Type B pancreatic cell (in vitro differentiated cells): Measurements from ENCODE around the gene EEA1. TPM values are rescaled to one million over a fixed set of nuclear protein-coding genes. Genes with fewer than 3 reads are reported as not detected.

Experiments
- DNase-seq: peaks from one replicate; pipeline ENCODE4 v3.0.0; 2021; ENCODE audit warnings: mixed read lengths; ENCODE audit not compliant: unreplicated experiment; ENCODE audit errors: extremely low spot score
- H3K27ac Mint-ChIP-seq: 2 replicates; pipeline ENCODE4 v1.8.0; 2021; ENCODE audit warnings: mild to moderate bottlenecking, mixed read lengths
- H3K27me3 Mint-ChIP-seq: 2 replicates; pipeline ENCODE4 v1.8.0; 2021; ENCODE audit warnings: mixed read lengths
- H3K36me3 Mint-ChIP-seq: 2 replicates; pipeline ENCODE4 v1.8.0; 2021; ENCODE audit warnings: mixed read lengths
- H3K4me1 Mint-ChIP-seq: one replicate; pipeline ENCODE4 v1.8.0; 2021; ENCODE audit warnings: mixed read lengths; ENCODE audit not compliant: unreplicated experiment
- H3K4me3 Mint-ChIP-seq: 2 replicates; pipeline ENCODE4 v1.8.0; 2021; ENCODE audit warnings: mild to moderate bottlenecking, mixed read lengths
- H3K9me3 Mint-ChIP-seq: 2 replicates; pipeline ENCODE4 v1.8.0; 2021; ENCODE audit warnings: mixed read lengths
- total RNA-seq: library from RNA; stranded (reverse); gene quantifications from 2 replicates; pipeline ENCODE4 v1.2.1, GENCODE V29; 2021; ENCODE audit warnings: low replicate concordance
- TF ChIP-seq, protein P1 (sequence below): fragments of 200-600 bp; sonication (generic); conservative IDR thresholded peaks from 2 replicates; pipeline ENCODE4 v1.5.0; 2021; ENCODE audit warnings: antibody characterized with exemption, mild to moderate bottlenecking

EEA1 gene
- total RNA-seq, 1 donor from 2014 or later: 24.6 TPM

DNA sequence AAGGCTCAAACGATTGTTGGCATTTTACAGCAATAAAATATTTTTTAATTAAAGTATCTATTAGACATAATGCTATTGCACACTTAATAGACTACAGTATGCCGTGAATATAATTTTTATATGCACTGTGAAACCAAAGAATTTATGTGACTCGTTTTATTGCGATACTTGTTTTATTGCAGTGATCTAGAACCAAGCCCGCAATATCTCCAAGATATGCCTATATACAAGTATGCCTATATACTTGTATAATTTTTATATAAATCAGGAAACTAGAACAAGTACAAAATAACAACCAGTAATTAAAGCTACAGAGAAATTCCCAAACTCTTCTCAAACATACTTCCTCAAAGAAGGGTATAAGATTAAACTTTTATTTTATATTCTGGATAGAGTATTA lies 31.3 kb downstream of the EEA1 start:
- Mint-ChIP-seq H3K27ac (no peak overlapping the region), H3K9me3 (peaks cover 4% of the 10 kb centered on the region), H3K4me1 (no peaks in the 10 kb centered on the region), H3K27me3 (no peaks in the 10 kb centered on the region), H3K4me3 (no peak overlapping the region), H3K36me3 (peaks cover 15% of the 10 kb centered on the region)
- TF ChIP-seq, protein P1, sequence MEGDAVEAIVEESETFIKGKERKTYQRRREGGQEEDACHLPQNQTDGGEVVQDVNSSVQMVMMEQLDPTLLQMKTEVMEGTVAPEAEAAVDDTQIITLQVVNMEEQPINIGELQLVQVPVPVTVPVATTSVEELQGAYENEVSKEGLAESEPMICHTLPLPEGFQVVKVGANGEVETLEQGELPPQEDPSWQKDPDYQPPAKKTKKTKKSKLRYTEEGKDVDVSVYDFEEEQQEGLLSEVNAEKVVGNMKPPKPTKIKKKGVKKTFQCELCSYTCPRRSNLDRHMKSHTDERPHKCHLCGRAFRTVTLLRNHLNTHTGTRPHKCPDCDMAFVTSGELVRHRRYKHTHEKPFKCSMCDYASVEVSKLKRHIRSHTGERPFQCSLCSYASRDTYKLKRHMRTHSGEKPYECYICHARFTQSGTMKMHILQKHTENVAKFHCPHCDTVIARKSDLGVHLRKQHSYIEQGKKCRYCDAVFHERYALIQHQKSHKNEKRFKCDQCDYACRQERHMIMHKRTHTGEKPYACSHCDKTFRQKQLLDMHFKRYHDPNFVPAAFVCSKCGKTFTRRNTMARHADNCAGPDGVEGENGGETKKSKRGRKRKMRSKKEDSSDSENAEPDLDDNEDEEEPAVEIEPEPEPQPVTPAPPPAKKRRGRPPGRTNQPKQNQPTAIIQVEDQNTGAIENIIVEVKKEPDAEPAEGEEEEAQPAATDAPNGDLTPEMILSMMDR: no peak
- no peak for DNase-seq

DNA sequence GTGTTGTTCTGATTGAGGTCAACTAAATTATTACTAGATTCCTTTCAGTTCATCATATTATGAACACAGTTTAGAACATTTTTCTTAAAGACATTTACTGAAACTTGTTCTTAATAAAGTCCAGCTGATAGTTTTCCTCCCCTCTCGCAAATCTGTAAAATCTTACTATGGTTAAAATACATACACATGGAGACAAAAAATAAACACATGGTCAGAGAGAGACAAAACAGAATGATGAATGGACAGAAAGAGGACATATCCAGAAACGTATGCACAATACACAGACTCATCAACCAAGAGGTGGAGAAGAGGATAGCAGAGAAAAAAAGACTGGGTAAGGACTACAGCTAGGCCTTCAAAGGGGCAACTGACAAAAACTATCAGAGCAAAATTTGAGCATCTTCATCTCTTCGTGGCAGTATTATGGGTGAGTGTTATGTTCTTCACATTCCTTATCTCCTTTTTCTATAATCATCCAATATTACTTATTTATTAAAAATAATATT lies 38.4 kb downstream of the EEA1 start:
- Mint-ChIP-seq H3K27me3 (no peaks in the 10 kb centered on the region), H3K36me3 (peaks cover 22% of the 10 kb centered on the region), H3K4me3 (no peak overlapping the region), H3K27ac (no peak overlapping the region), H3K4me1 (no peaks in the 10 kb centered on the region), H3K9me3 (no peaks in the 10 kb centered on the region)
- TF ChIP-seq, protein P1: no peak
- DNase-seq: no peak

DNA sequence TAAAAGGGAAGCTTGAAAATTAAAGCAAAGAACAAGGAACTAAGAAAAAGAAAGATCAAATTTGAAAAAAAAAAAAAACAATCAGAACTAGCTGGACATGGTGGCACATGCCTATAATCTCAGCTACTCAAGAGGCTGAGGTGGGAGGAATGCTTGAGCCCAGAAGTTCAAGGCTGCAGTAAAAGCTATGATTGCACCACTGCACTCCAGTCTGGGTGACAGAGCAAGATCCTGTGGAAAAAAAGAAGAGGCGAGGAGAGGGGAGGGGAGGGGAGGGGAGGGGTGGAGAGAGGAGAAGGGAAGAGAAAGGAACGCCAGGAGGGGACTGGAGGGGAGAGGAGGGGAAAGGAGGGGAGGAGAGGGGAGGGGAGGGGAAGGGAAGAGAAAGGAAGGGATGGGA lies 43.0 kb downstream of the EEA1 start:
- Mint-ChIP-seq H3K4me3 (no peak overlapping the region), H3K27me3 (no peaks in the 10 kb centered on the region), H3K27ac (no peak overlapping the region), H3K9me3 (no peaks in the 10 kb centered on the region), H3K4me1 (no peaks in the 10 kb centered on the region), H3K36me3 (peaks cover 41% of the 10 kb centered on the region)
- TF ChIP-seq, protein P1: no peak
- DNase-seq: no peak

DNA sequence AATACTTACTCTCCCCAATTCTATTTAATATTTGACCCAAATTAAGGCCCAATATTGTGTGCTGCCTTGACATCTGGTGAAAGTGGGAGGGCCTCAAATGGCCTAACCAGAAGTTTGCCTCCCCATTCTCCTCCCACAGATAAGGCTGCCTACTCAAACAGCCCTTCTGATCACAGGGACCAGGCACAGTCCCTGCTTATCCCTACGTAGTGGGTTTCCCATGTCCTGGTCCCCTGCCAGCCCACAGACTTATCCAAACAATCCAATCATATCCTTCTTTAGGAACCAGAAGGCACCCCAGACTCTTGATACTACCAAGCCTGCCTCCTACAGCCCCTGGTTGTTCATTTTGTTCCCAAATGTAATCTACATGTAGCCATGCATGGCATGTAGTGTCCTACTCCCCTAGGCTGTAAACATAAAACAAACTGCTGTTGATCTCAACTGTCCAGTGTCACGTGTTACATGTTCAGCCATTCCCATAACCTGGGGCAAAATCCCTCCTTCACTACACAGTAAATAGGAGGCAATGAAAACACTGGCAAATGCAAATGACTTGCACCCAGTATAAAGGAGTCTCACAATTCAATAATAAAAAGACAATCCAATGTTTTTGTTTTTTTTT lies 49.3 kb downstream of the EEA1 start:
- no peaks in the 10 kb centered on the region for H3K9me3 Mint-ChIP-seq
- DNase-seq: no peak
- no peak overlapping the region for H3K27ac Mint-ChIP-seq
- H3K4me1 Mint-ChIP-seq: no peaks in the 10 kb centered on the region
- TF ChIP-seq, protein P1: no peak
- no peaks in the 10 kb centered on the region for H3K27me3 Mint-ChIP-seq
- H3K36me3 Mint-ChIP-seq: peaks cover 43% of the 10 kb centered on the region
- no peak overlapping the region for H3K4me3 Mint-ChIP-seq

DNA sequence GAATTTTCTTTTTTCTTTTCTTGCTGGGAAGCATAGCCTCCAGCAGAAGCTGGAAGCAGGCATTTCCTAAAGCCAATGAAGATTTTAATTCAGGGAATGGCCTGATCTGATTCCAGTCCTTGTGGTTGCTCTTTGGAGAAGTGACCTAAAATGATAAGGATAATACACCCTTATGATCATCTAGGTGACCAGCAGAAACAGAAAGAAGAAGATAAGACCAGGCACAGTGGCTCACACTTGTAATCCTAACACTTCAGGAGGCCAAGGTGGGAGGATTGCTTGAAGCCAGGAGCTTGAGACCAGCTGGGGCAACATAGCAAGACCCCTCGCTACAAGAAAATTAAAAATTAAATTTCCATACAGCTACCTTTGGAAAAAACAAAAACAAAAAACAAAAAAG lies 51.2 kb downstream of the EEA1 start:
- H3K4me1 Mint-ChIP-seq: no peaks in the 10 kb centered on the region

More for the DNA sequence above, 51.2 kb downstream of the EEA1 start:
- H3K27me3 Mint-ChIP-seq: no peaks in the 10 kb centered on the region
- H3K9me3 Mint-ChIP-seq: no peaks in the 10 kb centered on the region
- no peak for DNase-seq
- peaks cover 33% of the 10 kb centered on the region for H3K36me3 Mint-ChIP-seq
- H3K27ac Mint-ChIP-seq: no peak overlapping the region
- TF ChIP-seq, protein P1: no peak
- no peak overlapping the region for H3K4me3 Mint-ChIP-seq
